Stimulated activated CD8-positive, alpha-beta memory T cell treated with anti-CD3 and anti-CD28 coated beads, Interleukin-7, amount 100 ng/mL, for 1 hour (primary cell): ENCODE measurements around the gene KRTAP5-7.

Experiments used
- DNase-seq, 2 donors: peaks; one replicate each; pipeline ENCODE4 v3.0.0-alpha.2; 2020; ENCODE audit warnings: low read depth in 2 of 2

KRTAP5-7 gene

GRCh38 chr11:71495286-71496230 is 31.5 kb upstream of the KRTAP5-7 start:
- DNase-seq = no peak

GRCh38 chr11:71496421-71496820 is 30.6 kb upstream of the KRTAP5-7 start:
- no peak for DNase-seq

- no peak for DNase-seq
These were observed 29.0 kb upstream of the KRTAP5-7 start for GRCh38 chr11:71498091-71498490.

GRCh38 chr11:71499125-71499524 is 27.9 kb upstream of the KRTAP5-7 start:
- no peak for DNase-seq

- DNase-seq = no peak
These were observed 27.5 kb upstream of the KRTAP5-7 start for GRCh38 chr11:71499546-71499945.

- DNase-seq = no peak
These were observed 26.5 kb upstream of the KRTAP5-7 start for GRCh38 chr11:71500601-71501021.

GRCh38 chr11:71501071-71501985 is 25.7 kb upstream of the KRTAP5-7 start:
- no peak for DNase-seq

GRCh38 chr11:71502026-71502425 is 25.0 kb upstream of the KRTAP5-7 start:
- no peak for DNase-seq

- no peak for DNase-seq
These were observed 24.1 kb upstream of the KRTAP5-7 start for GRCh38 chr11:71502871-71503435.

- no peak for DNase-seq
These were observed 22.5 kb upstream of the KRTAP5-7 start for GRCh38 chr11:71504531-71504930.

GRCh38 chr11:71505001-71505400 is 22.1 kb upstream of the KRTAP5-7 start:
- no peak for DNase-seq

GRCh38 chr11:71505781-71506180 is 21.3 kb upstream of the KRTAP5-7 start:
- DNase-seq = no peak

GRCh38 chr11:71507102-71507501 is 20.0 kb upstream of the KRTAP5-7 start:
- DNase-seq = no peak

- DNase-seq = no peak
These were observed 8.3 kb upstream of the KRTAP5-7 start for GRCh38 chr11:71518506-71519471.

GRCh38 chr11:71519546-71519945 is 7.5 kb upstream of the KRTAP5-7 start:
- no peak for DNase-seq

GRCh38 chr11:71525188-71525937 is 1.7 kb upstream of the KRTAP5-7 start:
- no peak for DNase-seq

GRCh38 chr11:71525938-71526495 is 1.1 kb upstream of the KRTAP5-7 start:
- no peak for DNase-seq

- DNase-seq = no peak
These were observed 626 bp downstream of the KRTAP5-7 start for GRCh38 chr11:71527576-71528210.

- DNase-seq = no peak
These were observed 3.5 kb downstream of the KRTAP5-7 start for GRCh38 chr11:71530602-71531001.
